RWPE2 (cell line): ENCODE results near the gene THBS1.

Experiments
- ATAC-seq: fragments of 200-7000 bp; cut with Tn5 transposase; 3 replicates; pipeline ENCODE4 v1.9.1; 2021; ENCODE audit warnings: low read depth
- DNase-seq: peaks from one replicate; pipeline ENCODE4 v3.0.0-alpha.2; 2020; ENCODE audit warnings: low spot score
- H3K27ac ChIP-seq: fragments of 450-650 bp; 2 replicates; pipeline ENCODE4 v1.5.1; 2017; ENCODE audit warnings: mild to moderate bottlenecking; ENCODE audit not compliant: poor library complexity, severe bottlenecking
- H3K27me3 ChIP-seq: fragments of 250-450 bp; sonication (Bioruptor Pico); 2 replicates; pipeline ENCODE4 v1.5.1; 2021; ENCODE audit warnings: mild to moderate bottlenecking, moderate library complexity; ENCODE audit not compliant: insufficient read depth, poor library complexity, severe bottlenecking
- H3K36me3 ChIP-seq: fragments of 250-450 bp; sonication (Bioruptor Pico); 2 replicates; pipeline ENCODE4 v1.5.1; 2020; ENCODE audit warnings: low read depth, mild to moderate bottlenecking, moderate library complexity
- H3K4me1 ChIP-seq: fragments of 250-450 bp; sonication (Bioruptor Pico); 2 replicates; pipeline ENCODE4 v1.5.1; 2021; ENCODE audit warnings: mild to moderate bottlenecking, moderate library complexity; ENCODE audit not compliant: insufficient read depth, poor library complexity, severe bottlenecking
- H3K4me3 ChIP-seq: fragments of 250-450 bp; sonication (Bioruptor Pico); 2 replicates; pipeline ENCODE4 v1.5.1; 2021; ENCODE audit warnings: mild to moderate bottlenecking, moderate library complexity; ENCODE audit not compliant: severe bottlenecking
- H3K9me3 ChIP-seq: fragments of 250-450 bp; sonication (Bioruptor Pico); 2 replicates; pipeline ENCODE4 v1.5.1; 2021; ENCODE audit warnings: mild to moderate bottlenecking, moderate library complexity; ENCODE audit not compliant: severe bottlenecking
- TF ChIP-seq, protein P1 (sequence below): fragments of 450-650 bp; IDR thresholded peaks from one replicate; pipeline ENCODE4 v1.5.1; 2017; ENCODE audit warnings: mild to moderate bottlenecking, moderate library complexity; ENCODE audit not compliant: poor library complexity, severe bottlenecking

THBS1 gene

DNA sequence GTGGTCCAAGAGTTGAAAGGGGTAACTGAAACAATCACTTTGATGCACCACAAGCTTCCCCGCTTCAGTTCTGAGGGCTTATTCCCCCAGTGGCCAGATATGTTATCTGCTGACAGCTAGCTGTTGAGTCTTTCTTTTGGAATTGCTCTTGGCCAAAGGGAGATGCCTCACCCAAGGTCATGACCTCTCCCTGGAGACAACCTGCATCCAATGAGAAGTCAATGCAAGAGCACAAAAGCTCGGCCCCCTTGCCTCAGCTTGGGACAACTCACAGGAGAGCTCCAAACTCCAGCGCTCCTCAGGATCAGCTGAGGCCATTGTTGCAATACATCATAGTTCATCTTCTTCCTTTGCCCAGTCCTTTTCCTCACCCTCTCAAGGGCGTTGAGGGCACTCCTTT, 31.0 kb upstream of the THBS1 start:
- ATAC-seq (no peak), DNase-seq (no peak)
- no peaks in the 10 kb centered on the region for H3K36me3 ChIP-seq
- TF ChIP-seq, protein P1, sequence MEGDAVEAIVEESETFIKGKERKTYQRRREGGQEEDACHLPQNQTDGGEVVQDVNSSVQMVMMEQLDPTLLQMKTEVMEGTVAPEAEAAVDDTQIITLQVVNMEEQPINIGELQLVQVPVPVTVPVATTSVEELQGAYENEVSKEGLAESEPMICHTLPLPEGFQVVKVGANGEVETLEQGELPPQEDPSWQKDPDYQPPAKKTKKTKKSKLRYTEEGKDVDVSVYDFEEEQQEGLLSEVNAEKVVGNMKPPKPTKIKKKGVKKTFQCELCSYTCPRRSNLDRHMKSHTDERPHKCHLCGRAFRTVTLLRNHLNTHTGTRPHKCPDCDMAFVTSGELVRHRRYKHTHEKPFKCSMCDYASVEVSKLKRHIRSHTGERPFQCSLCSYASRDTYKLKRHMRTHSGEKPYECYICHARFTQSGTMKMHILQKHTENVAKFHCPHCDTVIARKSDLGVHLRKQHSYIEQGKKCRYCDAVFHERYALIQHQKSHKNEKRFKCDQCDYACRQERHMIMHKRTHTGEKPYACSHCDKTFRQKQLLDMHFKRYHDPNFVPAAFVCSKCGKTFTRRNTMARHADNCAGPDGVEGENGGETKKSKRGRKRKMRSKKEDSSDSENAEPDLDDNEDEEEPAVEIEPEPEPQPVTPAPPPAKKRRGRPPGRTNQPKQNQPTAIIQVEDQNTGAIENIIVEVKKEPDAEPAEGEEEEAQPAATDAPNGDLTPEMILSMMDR: no peak
- peaks cover 3% of the 10 kb centered on the region for H3K9me3 ChIP-seq
- H3K4me1 ChIP-seq: no peaks in the 10 kb centered on the region
- H3K27ac ChIP-seq: no peak overlapping the region
- H3K4me3 ChIP-seq: no peak overlapping the region
- no peaks in the 10 kb centered on the region for H3K27me3 ChIP-seq

- Histone ChIP-seq H3K4me3 (no peak overlapping the region), H3K4me1 (peaks cover 4% of the 10 kb centered on the region), H3K27me3 (no peaks in the 10 kb centered on the region), H3K9me3 (no peaks in the 10 kb centered on the region), H3K27ac (no peak overlapping the region), H3K36me3 (no peaks in the 10 kb centered on the region)
- ATAC-seq (no peak), DNase-seq (no peak)
- TF ChIP-seq, protein P1: no peak
Measured at GRCh38 chr15:39551476-39551875, 29.4 kb upstream of the THBS1 start.

DNA sequence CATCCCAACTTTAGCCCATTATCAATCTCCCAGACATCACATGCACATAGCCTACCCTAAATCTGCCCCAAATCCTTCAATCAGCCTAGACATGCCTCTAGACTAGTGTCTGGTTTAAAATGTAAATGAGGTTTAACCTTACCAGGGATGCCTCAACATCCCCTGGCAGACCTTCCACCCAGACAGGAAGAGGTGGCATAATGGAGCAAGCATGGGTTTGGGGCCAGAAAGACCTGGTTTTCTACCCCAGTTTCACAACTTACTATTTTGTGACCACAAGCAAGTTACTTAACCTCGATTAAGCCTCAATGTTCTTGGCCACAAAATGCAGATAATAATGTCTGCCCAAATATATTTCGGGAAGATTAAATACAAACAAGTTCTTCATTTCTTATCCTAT, 28.3 kb upstream of the THBS1 start:
- peaks cover 8% of the 10 kb centered on the region for H3K4me1 ChIP-seq
- no peak for DNase-seq
- H3K4me3 ChIP-seq: no peak overlapping the region
- TF ChIP-seq, protein P1: no peak
- ATAC-seq: no peak
- no peaks in the 10 kb centered on the region for H3K36me3 ChIP-seq
- H3K27me3 ChIP-seq: no peaks in the 10 kb centered on the region
- H3K27ac ChIP-seq: no peak overlapping the region
- no peaks in the 10 kb centered on the region for H3K9me3 ChIP-seq

- Histone ChIP-seq H3K4me1 (peaks cover 8% of the 10 kb centered on the region), H3K27me3 (no peaks in the 10 kb centered on the region), H3K4me3 (no peak overlapping the region), H3K27ac (no peak overlapping the region), H3K36me3 (no peaks in the 10 kb centered on the region), H3K9me3 (no peaks in the 10 kb centered on the region)
- DNase-seq: no peak
- TF ChIP-seq, protein P1: no peak
- no peak for ATAC-seq
Measured at GRCh38 chr15:39553947-39554693, 26.8 kb upstream of the THBS1 start.

DNA sequence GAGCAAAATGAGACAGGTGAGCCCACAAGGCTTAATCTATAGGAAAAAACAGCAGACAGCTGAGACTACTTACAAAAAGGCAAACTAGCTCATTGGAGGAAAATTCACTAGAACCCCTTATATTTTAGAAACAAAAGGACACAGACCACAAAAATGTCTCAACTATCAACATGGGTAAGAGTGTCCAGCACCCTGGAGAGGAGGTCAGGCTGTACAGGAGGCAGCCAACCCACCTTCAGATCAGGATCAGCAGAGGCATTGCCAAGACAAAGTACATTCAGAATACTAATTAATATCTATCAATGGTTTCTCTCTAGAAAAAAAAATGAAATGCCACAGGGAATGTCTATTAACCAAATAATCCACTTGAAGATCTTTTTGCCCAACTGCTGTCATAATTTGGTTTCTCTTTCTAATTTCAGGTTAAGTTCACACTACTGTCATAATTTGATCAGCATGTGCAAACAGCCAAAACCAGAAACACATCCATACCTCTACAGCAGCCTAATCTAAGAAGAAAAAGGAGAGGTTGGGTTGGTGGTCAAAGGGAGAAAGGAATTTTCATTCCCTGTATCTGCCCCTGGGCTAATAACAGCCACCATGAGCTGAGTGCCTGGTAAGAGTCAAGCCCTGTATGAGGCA, 26.0 kb upstream of the THBS1 start:
- no peaks in the 10 kb centered on the region for H3K27me3 ChIP-seq
- ATAC-seq: no peak
- no peak overlapping the region for H3K27ac ChIP-seq

More for the DNA sequence above, 26.0 kb upstream of the THBS1 start:
- H3K4me1 ChIP-seq: peaks cover 8% of the 10 kb centered on the region
- DNase-seq: no peak
- no peaks in the 10 kb centered on the region for H3K9me3 ChIP-seq
- no peak overlapping the region for H3K4me3 ChIP-seq
- TF ChIP-seq, protein P1: no peak
- H3K36me3 ChIP-seq: no peaks in the 10 kb centered on the region
